HL-60 (cell line): Measurements from ENCODE around the gene CRX.
"Not testable (repeated sequence)": the region's sequence is repeated elsewhere in the genome, so short reads cannot be mapped to it uniquely, and the experiment has no call there.

Experiments used
- DNase-seq, 2 experiments: peaks; one replicate each; pipeline ENCODE4 v3.0.0-alpha.2; 2010 to 2020; ENCODE audit warnings: low read depth in 1 of 2, low spot score in 1 of 2
- H3K27ac ChIP-seq: fragments of 250-450 bp; sonication (Bioruptor Pico); replicated peaks from 2 replicates; pipeline ENCODE4 v1.5.1; 2020; ENCODE audit warnings: mild to moderate bottlenecking, moderate library complexity
- H3K27me3 ChIP-seq: fragments of 250-450 bp; sonication (Bioruptor Pico); 2 replicates; pipeline ENCODE4 v1.5.1; 2021; ENCODE audit warnings: mild to moderate bottlenecking, moderate library complexity; ENCODE audit not compliant: insufficient read depth, poor library complexity, severe bottlenecking
- H3K4me3 ChIP-seq: replicated peaks from 2 replicates; pipeline ENCODE4 v1.5.1; 2011; ENCODE audit warnings: mild to moderate bottlenecking, control low read depth, low read length; ENCODE audit not compliant: insufficient read depth
- CTCF ChIP-seq: IDR thresholded peaks from one replicate; pipeline ENCODE4 v1.5.1; 2011; ENCODE audit warnings: low read length, control low read depth, inconsistent platforms; ENCODE audit not compliant: insufficient read depth
- GABPA ChIP-seq: IDR thresholded peaks from 2 replicates; pipeline ENCODE4 v1.6.1; 2012; ENCODE audit warnings: low read depth
- POLR2AphosphoS5 ChIP-seq: IDR thresholded peaks from 2 replicates; pipeline ENCODE4 v1.6.1; 2012; ENCODE audit warnings: low read depth
- REST ChIP-seq: IDR thresholded peaks from 2 replicates; pipeline ENCODE4 v1.6.1; 2012; ENCODE audit warnings: low read depth; ENCODE audit not compliant: insufficient replicate concordance
- SPI1 ChIP-seq: IDR thresholded peaks from 2 replicates; pipeline ENCODE4 v1.6.1; 2012; ENCODE audit warnings: low read depth, mild to moderate bottlenecking, borderline replicate concordance

CRX gene

GRCh38 chr19:47879385-47879784 is 57.6 kb downstream of the CRX start:
- not testable (repeated sequence) for H3K27me3 ChIP-seq, H3K27ac ChIP-seq, H3K4me3 ChIP-seq, DNase-seq

GRCh38 chr19:47881757-47882156 is 60.0 kb downstream of the CRX start:
- H3K4me3 ChIP-seq = no peak overlapping the region
- DNase-seq = no peak
- no peak overlapping the region for H3K27ac ChIP-seq
- TF ChIP-seq SPI1 (no peak), REST (no peak), CTCF (no peak), POLR2AphosphoS5 (no peak), GABPA (no peak)
- H3K27me3 ChIP-seq = no peaks in the 10 kb centered on the region

- Histone ChIP-seq H3K27me3 (no peaks in the 10 kb centered on the region), H3K4me3 (no peak overlapping the region), H3K27ac (no peak overlapping the region)
- DNase-seq = no peak
- TF ChIP-seq REST = no peak
- TF ChIP-seq GABPA = no peak
- TF ChIP-seq CTCF = no peak
- no peak for TF ChIP-seq POLR2AphosphoS5
- TF ChIP-seq SPI1 = no peak
These were observed 61.2 kb downstream of the CRX start for GRCh38 chr19:47882890-47883289.

- H3K27ac ChIP-seq = no peak overlapping the region
- no peak for TF ChIP-seq POLR2AphosphoS5
- TF ChIP-seq REST = no peak
- no peak for TF ChIP-seq CTCF
- no peak for TF ChIP-seq SPI1
- H3K27me3 ChIP-seq = no peaks in the 10 kb centered on the region
- no peak for DNase-seq
- no peak overlapping the region for H3K4me3 ChIP-seq
These were observed 63.3 kb downstream of the CRX start for GRCh38 chr19:47885067-47885463.
